SK-N-SH treated with all-trans-retinoic acid at 6 μM for 48 hours (cell line): ENCODE data around the gene KLHL29.

Source experiments
- ATAC-seq: fragments of 200-7000 bp; cut with Tn5 transposase; 3 replicates; pipeline ENCODE4 v1.9.1; 2020; ENCODE audit warnings: mild to moderate bottlenecking, moderate library complexity
- ARNTL ChIP-seq: fragments of 450-650 bp; formaldehyde crosslinking; IDR thresholded peaks from 2 replicates; pipeline ENCODE4 v1.5.0; 2020; ENCODE audit warnings: low read depth, mild to moderate bottlenecking, moderate library complexity, borderline replicate concordance
- BACH2 ChIP-seq: fragments of 250-450 bp; sonication (Bioruptor Pico); IDR thresholded peaks from 2 replicates; pipeline ENCODE4 v1.9.0; 2021; ENCODE audit warnings: mild to moderate bottlenecking, borderline replicate concordance
- CREB5 ChIP-seq: fragments of 250-450 bp; sonication (Bioruptor Pico); IDR thresholded peaks from 2 replicates; pipeline ENCODE4 v1.5.1; 2020; ENCODE audit warnings: low read depth, mild to moderate bottlenecking, moderate library complexity
- CSDC2 ChIP-seq: fragments of 250-450 bp; sonication (Bioruptor Pico); IDR thresholded peaks from 2 replicates; pipeline ENCODE4 v1.5.0; 2020; ENCODE audit warnings: mild to moderate bottlenecking, moderate library complexity
- CSRNP3 ChIP-seq: fragments of 250-450 bp; sonication (Bioruptor Pico); IDR thresholded peaks from 2 replicates; pipeline ENCODE4 v1.5.1; 2021; ENCODE audit warnings: mild to moderate bottlenecking, moderate library complexity
- ESRRG ChIP-seq: fragments of 250-450 bp; sonication (Bioruptor Pico); IDR thresholded peaks from 2 replicates; pipeline ENCODE4 v1.6.1; 2021; ENCODE audit warnings: mild to moderate bottlenecking
- GLIS3 ChIP-seq: fragments of 250-450 bp; sonication (Bioruptor Pico); IDR thresholded peaks from 2 replicates; pipeline ENCODE4 v1.5.0; 2020; ENCODE audit warnings: mild to moderate bottlenecking, moderate library complexity
- ISL1 ChIP-seq: fragments of 250-450 bp; sonication (Bioruptor Pico); IDR thresholded peaks from 2 replicates; pipeline ENCODE4 v2.1.2; 2022; ENCODE audit warnings: mild to moderate bottlenecking, moderate library complexity
- OSR1 ChIP-seq: fragments of 250-450 bp; sonication (Bioruptor Pico); IDR thresholded peaks from 2 replicates; pipeline ENCODE4 v1.8.0; 2022; ENCODE audit warnings: moderate library complexity, mild to moderate bottlenecking, inconsistent platforms
- PPARA ChIP-seq: fragments of 250-450 bp; sonication (Bioruptor Pico); IDR thresholded peaks from 2 replicates; pipeline ENCODE4 v1.5.0; 2020; ENCODE audit warnings: mild to moderate bottlenecking, borderline replicate concordance
- RARB ChIP-seq: fragments of 250-450 bp; sonication (Bioruptor Pico); IDR thresholded peaks from 2 replicates; pipeline ENCODE4 v1.8.0; 2021; ENCODE audit warnings: mild to moderate bottlenecking, moderate library complexity
- TCF4 ChIP-seq: fragments of 250-450 bp; sonication (Bioruptor Pico); IDR thresholded peaks from 2 replicates; pipeline ENCODE4 v1.8.0; 2021; ENCODE audit warnings: mild to moderate bottlenecking, moderate library complexity, borderline replicate concordance
- TOX ChIP-seq: fragments of 250-450 bp; sonication (Bioruptor Pico); IDR thresholded peaks from 2 replicates; pipeline ENCODE4 v1.8.0; 2021; ENCODE audit warnings: mild to moderate bottlenecking, moderate library complexity, borderline replicate concordance
- TSHZ2 ChIP-seq: fragments of 250-450 bp; sonication (Bioruptor Pico); IDR thresholded peaks from 2 replicates; pipeline ENCODE4 v1.5.0; 2020; ENCODE audit warnings: mild to moderate bottlenecking, moderate library complexity
- ZFP3 ChIP-seq: fragments of 250-450 bp; sonication (Bioruptor Pico); IDR thresholded peaks from 2 replicates; pipeline ENCODE4 v1.5.0; 2020; ENCODE audit warnings: mild to moderate bottlenecking, moderate library complexity
- ZFP30 ChIP-seq: fragments of 450-650 bp; formaldehyde crosslinking; IDR thresholded peaks from 2 replicates; pipeline ENCODE4 v1.5.0; 2022; ENCODE audit warnings: mild to moderate bottlenecking, moderate library complexity
- ZNF565 ChIP-seq: fragments of 450-650 bp; formaldehyde crosslinking; conservative IDR thresholded peaks from 2 replicates; pipeline ENCODE4 v1.5.0; 2020; ENCODE audit warnings: low read depth, mild to moderate bottlenecking, moderate library complexity
- ZNF70 ChIP-seq: fragments of 450-650 bp; formaldehyde crosslinking; IDR thresholded peaks from 2 replicates; pipeline ENCODE4 v1.5.0; 2020; ENCODE audit warnings: mild to moderate bottlenecking, moderate library complexity
- ZNF8 ChIP-seq: fragments of 450-650 bp; formaldehyde crosslinking; IDR thresholded peaks from 2 replicates; pipeline ENCODE4 v1.5.0; 2020; ENCODE audit warnings: mild to moderate bottlenecking, moderate library complexity
- TF ChIP-seq, protein P1 (sequence below): fragments of 250-450 bp; sonication (Bioruptor Pico); IDR thresholded peaks from 2 replicates; pipeline ENCODE4 v1.8.0; 2020; ENCODE audit warnings: mild to moderate bottlenecking, moderate library complexity, borderline replicate concordance
- TF ChIP-seq, protein P2 (sequence below): fragments of 250-450 bp; sonication (Bioruptor Pico); IDR thresholded peaks from 2 replicates; pipeline ENCODE4 v1.8.0; 2021; ENCODE audit warnings: low read depth, mild to moderate bottlenecking, moderate library complexity, borderline replicate concordance

KLHL29 gene

DNA sequence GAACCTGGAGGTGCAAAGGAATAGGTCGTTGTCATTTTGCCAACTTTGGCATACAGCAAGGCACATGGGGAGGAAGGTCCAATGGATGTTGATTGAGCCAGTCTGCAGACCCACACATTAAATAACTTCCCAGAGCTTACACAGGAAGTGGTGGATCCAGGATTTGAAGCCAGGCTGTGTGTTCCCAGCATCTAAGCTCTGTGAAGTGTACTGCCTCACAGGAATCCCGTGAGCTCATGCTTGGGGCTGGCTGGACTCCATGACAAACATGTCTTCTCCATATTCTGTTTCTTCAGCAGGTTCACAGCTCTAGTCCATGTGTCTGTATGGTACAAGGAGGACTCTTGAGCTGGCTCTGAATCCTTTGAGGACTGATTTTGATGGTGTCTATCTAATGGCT lies 63.9 kb downstream of the KLHL29 start:
- no peak for ATAC-seq
- TF ChIP-seq OSR1 (CRISPR knock-in tag) (no peak), ZFP30 (no peak), ZNF8 (CRISPR knock-in tag) (no peak), BACH2 (no peak), PPARA (no peak), ZNF565 (CRISPR knock-in tag) (no peak), ESRRG (no peak), ZNF70 (CRISPR knock-in tag) (no peak), GLIS3 (CRISPR knock-in tag) (no peak), TOX (CRISPR knock-in tag) (no peak)
- TF ChIP-seq, protein P1, sequence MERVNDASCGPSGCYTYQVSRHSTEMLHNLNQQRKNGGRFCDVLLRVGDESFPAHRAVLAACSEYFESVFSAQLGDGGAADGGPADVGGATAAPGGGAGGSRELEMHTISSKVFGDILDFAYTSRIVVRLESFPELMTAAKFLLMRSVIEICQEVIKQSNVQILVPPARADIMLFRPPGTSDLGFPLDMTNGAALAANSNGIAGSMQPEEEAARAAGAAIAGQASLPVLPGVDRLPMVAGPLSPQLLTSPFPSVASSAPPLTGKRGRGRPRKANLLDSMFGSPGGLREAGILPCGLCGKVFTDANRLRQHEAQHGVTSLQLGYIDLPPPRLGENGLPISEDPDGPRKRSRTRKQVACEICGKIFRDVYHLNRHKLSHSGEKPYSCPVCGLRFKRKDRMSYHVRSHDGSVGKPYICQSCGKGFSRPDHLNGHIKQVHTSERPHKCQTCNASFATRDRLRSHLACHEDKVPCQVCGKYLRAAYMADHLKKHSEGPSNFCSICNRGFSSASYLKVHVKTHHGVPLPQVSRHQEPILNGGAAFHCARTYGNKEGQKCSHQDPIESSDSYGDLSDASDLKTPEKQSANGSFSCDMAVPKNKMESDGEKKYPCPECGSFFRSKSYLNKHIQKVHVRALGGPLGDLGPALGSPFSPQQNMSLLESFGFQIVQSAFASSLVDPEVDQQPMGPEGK (CRISPR knock-in tag): no peak

- no peak for ATAC-seq
These were observed 64.4 kb downstream of the KLHL29 start for GRCh38 chr2:23449413-23449812.

More at GRCh38 chr2:23449413-23449812, 64.4 kb downstream of the KLHL29 start:
- no peak for TF ChIP-seq BACH2
- no peak for TF ChIP-seq ZNF70 (CRISPR knock-in tag)
- TF ChIP-seq ZNF8 (CRISPR knock-in tag): no peak
- no peak for TF ChIP-seq ESRRG
- no peak for TF ChIP-seq RARB (CRISPR knock-in tag)
- TF ChIP-seq, protein P1 (CRISPR knock-in tag): no peak
- no peak for TF ChIP-seq ARNTL (CRISPR knock-in tag)
- no peak for TF ChIP-seq ISL1 (CRISPR knock-in tag)
- TF ChIP-seq TCF4 (CRISPR knock-in tag): no peak
- no peak for TF ChIP-seq TSHZ2
- TF ChIP-seq GLIS3 (CRISPR knock-in tag): no peak
- TF ChIP-seq CREB5: no peak
- TF ChIP-seq OSR1 (CRISPR knock-in tag): no peak
- no peak for TF ChIP-seq TOX (CRISPR knock-in tag)
- TF ChIP-seq ZFP3 (CRISPR knock-in tag): no peak
- no peak for TF ChIP-seq CSRNP3 (CRISPR knock-in tag)
- no peak for TF ChIP-seq ZFP30
- TF ChIP-seq ZNF565 (CRISPR knock-in tag): no peak
- TF ChIP-seq, protein P2, sequence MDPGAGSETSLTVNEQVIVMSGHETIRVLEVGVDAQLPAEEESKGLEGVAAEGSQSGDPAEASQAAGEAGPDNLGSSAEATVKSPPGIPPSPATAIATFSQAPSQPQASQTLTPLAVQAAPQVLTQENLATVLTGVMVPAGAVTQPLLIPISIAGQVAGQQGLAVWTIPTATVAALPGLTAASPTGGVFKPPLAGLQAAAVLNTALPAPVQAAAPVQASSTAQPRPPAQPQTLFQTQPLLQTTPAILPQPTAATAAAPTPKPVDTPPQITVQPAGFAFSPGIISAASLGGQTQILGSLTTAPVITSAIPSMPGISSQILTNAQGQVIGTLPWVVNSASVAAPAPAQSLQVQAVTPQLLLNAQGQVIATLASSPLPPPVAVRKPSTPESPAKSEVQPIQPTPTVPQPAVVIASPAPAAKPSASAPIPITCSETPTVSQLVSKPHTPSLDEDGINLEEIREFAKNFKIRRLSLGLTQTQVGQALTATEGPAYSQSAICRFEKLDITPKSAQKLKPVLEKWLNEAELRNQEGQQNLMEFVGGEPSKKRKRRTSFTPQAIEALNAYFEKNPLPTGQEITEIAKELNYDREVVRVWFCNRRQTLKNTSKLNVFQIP (CRISPR knock-in tag): no peak
- TF ChIP-seq CSDC2 (CRISPR knock-in tag): no peak
- TF ChIP-seq, all 23 proteins: peak for 0
